ENCODE results near the gene MKX. TPM values are rescaled to one million over a fixed set of nuclear protein-coding genes. Genes with fewer than 3 reads are reported as not detected.

Gene MKX
- total RNA-seq, 1 experiment from 2014 or later = 27.5 TPM

- ATAC-seq (no peak), DNase-seq (ENCODE audit: low read depth, low spot score) (no peak)
- no peaks in the 10 kb centered on the region for H3K9me2 ChIP-seq (ENCODE audit: insufficient read depth)
- H3K9me3 ChIP-seq (ENCODE audit: control insufficient read depth in 1 of 2, insufficient read depth in 1 of 2, low read depth in 1 of 2, low read length in 2 of 2) = no peaks in the 10 kb centered on the region
- no peaks in the 10 kb centered on the region for H4K20me1 ChIP-seq (ENCODE audit: insufficient read depth)
- no peaks in the 10 kb centered on the region for H3K36me3 ChIP-seq (ENCODE audit: control insufficient read depth in 1 of 2, insufficient read depth in 2 of 2, low read length in 2 of 2)
- intact Hi-C loops (cut with micrococcal nuclease) = no loop called here
- RAD21 ChIA-PET (ENCODE audit: low non-redundant PET in 1 of 2, low total read pairs in 2 of 2, uncharacterized antibody in 2 of 2, unreplicated experiment in 2 of 2) = no interaction called here
- no peak for TF ChIP-seq ELF1 (IDR thresholded peaks at IDR 0.05; ENCODE audit: borderline replicate concordance, low read depth)
- TF ChIP-seq REST (IDR thresholded peaks at IDR 0.05; ENCODE audit: low read depth) = no peak
- no peak for TF ChIP-seq JUND (IDR thresholded peaks at IDR 0.05)
- TF ChIP-seq CTCF (IDR thresholded peaks at IDR 0.05 in 2 of 3, conservative IDR thresholded peaks at IDR 0.05 in 1 of 3; ENCODE audit: borderline replicate concordance in 1 of 3, insufficient read depth in 1 of 3, low read depth in 2 of 3, low read length in 2 of 3) = no peak
- no peak for TF ChIP-seq POLR2AphosphoS5 (IDR thresholded peaks at IDR 0.05; ENCODE audit: low read depth, low read length)
- no peak for TF ChIP-seq ATF3 (IDR thresholded peaks at IDR 0.05)
- TF ChIP-seq CBX3 (IDR thresholded peaks at IDR 0.05; ENCODE audit: low read depth) = no peak
- TF ChIP-seq SP1 (IDR thresholded peaks at IDR 0.05; ENCODE audit: low read depth) = no peak
- TF ChIP-seq CEBPB (IDR thresholded peaks at IDR 0.05; ENCODE audit: low read depth) = no peak
- no peak for TF ChIP-seq SIN3A (IDR thresholded peaks at IDR 0.05; ENCODE audit: low read depth)
- TF ChIP-seq, protein P1, sequence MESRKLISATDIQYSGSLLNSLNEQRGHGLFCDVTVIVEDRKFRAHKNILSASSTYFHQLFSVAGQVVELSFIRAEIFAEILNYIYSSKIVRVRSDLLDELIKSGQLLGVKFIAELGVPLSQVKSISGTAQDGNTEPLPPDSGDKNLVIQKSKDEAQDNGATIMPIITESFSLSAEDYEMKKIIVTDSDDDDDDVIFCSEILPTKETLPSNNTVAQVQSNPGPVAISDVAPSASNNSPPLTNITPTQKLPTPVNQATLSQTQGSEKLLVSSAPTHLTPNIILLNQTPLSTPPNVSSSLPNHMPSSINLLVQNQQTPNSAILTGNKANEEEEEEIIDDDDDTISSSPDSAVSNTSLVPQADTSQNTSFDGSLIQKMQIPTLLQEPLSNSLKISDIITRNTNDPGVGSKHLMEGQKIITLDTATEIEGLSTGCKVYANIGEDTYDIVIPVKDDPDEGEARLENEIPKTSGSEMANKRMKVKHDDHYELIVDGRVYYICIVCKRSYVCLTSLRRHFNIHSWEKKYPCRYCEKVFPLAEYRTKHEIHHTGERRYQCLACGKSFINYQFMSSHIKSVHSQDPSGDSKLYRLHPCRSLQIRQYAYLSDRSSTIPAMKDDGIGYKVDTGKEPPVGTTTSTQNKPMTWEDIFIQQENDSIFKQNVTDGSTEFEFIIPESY (IDR thresholded peaks at IDR 0.05; ENCODE audit: extremely low read depth, insufficient replicate concordance, low read length) = no peak
- TF ChIP-seq POLR2A (IDR thresholded peaks at IDR 0.05; ENCODE audit: borderline replicate concordance, extremely low read depth, insufficient read depth, insufficient read length) = no peak
- no peak for TF ChIP-seq MAX (IDR thresholded peaks at IDR 0.05)
- TF ChIP-seq TCF7L2 (IDR thresholded peaks at IDR 0.05; ENCODE audit: borderline replicate concordance, extremely low read depth, insufficient read depth, insufficient read length) = no peak
- BruUV-seq (replicated peaks) = no TSS peak
- H3K27me3 ChIP-seq (ENCODE audit: insufficient read depth, low read length) = no peaks in the 10 kb centered on the region
- no peak overlapping the region for H3K4me3 ChIP-seq (replicated peaks in 1 of 2; ENCODE audit: low read depth in 1 of 2, low read length in 2 of 2)
- no peaks in the 10 kb centered on the region for H3K4me1 ChIP-seq (ENCODE audit: control insufficient read depth in 1 of 2, insufficient read depth in 2 of 2, low read length in 2 of 2)
- no peak overlapping the region for H3K27ac ChIP-seq (ENCODE audit: low read depth, low read length)
- H3K79me2 ChIP-seq (ENCODE audit: insufficient read depth, low read length) = peaks cover 59% of the 10 kb centered on the region
- H3K9ac ChIP-seq (ENCODE audit: low read length) = no peak overlapping the region
- POLR2A ChIA-PET = interaction anchor here (0.7 kb wide), 1 partner anchor 566 kb away, joined by 3 read pairs; the partner anchor contains the start of gene MASTL
- no peak overlapping the region for H2AFZ ChIP-seq (ENCODE audit: low read depth, low read length, poor library complexity, severe bottlenecking)
- CTCF ChIA-PET = no interaction called here
- H3K4me2 ChIP-seq (ENCODE audit: low read length) = no peak overlapping the region
Measured at GRCh38 chr10:27720529-27720928, 25.1 kb downstream of the MKX start.
